GM23338 (cell line): Measurements from ENCODE around the gene TMEM92.

Experiments used
- CREB1 ChIP-seq: fragments of 250-450 bp; sonication (Bioruptor Pico); IDR thresholded peaks from 2 replicates; pipeline ENCODE4 v1.5.0; 2020; ENCODE audit warnings: low read depth, mild to moderate bottlenecking, moderate library complexity
- CTCF ChIP-seq, 2 experiments: fragments of 200-600 bp in 1 of 2; sonication (generic) in 1 of 2; conservative IDR thresholded peaks; 2 replicates each; pipeline versions ENCODE4 v1.5.1 to v1.6.1; 2016 to 2017; ENCODE audit warnings: antibody characterized with exemption in 2 of 2, low read depth in 2 of 2, mild to moderate bottlenecking in 2 of 2, moderate library complexity in 1 of 2
- ETS1 ChIP-seq: IDR thresholded peaks from 2 replicates; pipeline ENCODE4 v1.6.1; 2016; ENCODE audit warnings: antibody characterized with exemption
- EZH2 ChIP-seq: fragments of 200-600 bp; sonication (generic); IDR thresholded peaks from one replicate; pipeline ENCODE4 v1.8.0; 2017; ENCODE audit warnings: antibody characterized with exemption, mild to moderate bottlenecking, low read depth; ENCODE audit not compliant: unreplicated experiment
- EZH2phosphoT487 ChIP-seq: fragments of 200-600 bp; sonication (generic); IDR thresholded peaks from one replicate; pipeline ENCODE4 v1.8.1; 2018; ENCODE audit warnings: antibody characterized with exemption; ENCODE audit not compliant: unreplicated experiment
- JUNB ChIP-seq: IDR thresholded peaks from one replicate; pipeline ENCODE4 v1.6.1; 2016; ENCODE audit warnings: antibody characterized with exemption; ENCODE audit not compliant: unreplicated experiment
- NANOG ChIP-seq: IDR thresholded peaks from 2 replicates; pipeline ENCODE4 v1.6.1; 2016; ENCODE audit warnings: antibody characterized with exemption, borderline replicate concordance
- POLR2AphosphoS5 ChIP-seq: IDR thresholded peaks from 2 replicates; pipeline ENCODE4 v1.6.1; 2016; ENCODE audit warnings: antibody characterized with exemption, low read depth
- REST ChIP-seq: IDR thresholded peaks from one replicate; pipeline ENCODE4 v1.6.1; 2018; ENCODE audit warnings: antibody characterized with exemption; ENCODE audit not compliant: unreplicated experiment
- ZNF462 ChIP-seq: fragments of 250-450 bp; sonication (Bioruptor Pico); IDR thresholded peaks from 2 replicates; pipeline ENCODE4 v1.5.0; 2020; ENCODE audit warnings: mild to moderate bottlenecking, moderate library complexity

DNA sequence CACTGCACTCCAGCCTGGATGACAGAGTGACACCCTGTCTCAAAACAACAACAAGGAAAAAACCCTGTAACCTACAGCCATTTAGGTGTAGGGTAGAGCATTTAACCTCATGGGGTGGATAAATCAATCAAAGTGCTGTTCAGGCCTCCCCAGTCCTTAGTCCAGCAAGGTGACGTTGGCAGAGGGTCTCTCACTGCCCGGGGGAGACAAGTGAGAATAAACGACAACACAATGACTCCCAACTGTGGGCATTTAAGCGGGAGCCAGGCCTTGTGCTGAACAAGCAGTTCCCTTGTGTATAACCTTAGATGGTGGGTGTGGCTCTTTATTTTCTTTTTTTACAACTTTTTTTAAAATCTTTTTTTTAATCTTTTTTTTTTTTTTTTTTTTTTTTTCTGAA lies 29.3 kb downstream of the TMEM92 start:
- no peak for TF ChIP-seq EZH2
- TF ChIP-seq CREB1 (CRISPR knock-in tag): no peak
- no peak for TF ChIP-seq POLR2AphosphoS5
- TF ChIP-seq CTCF (conservative IDR thresholded peaks at IDR 0.05; ENCODE audit: low read depth in 2 of 2): no peak
- TF ChIP-seq NANOG: no peak
- TF ChIP-seq REST: no peak
- no peak for TF ChIP-seq ZNF462 (CRISPR knock-in tag)
- TF ChIP-seq EZH2phosphoT487: no peak
- TF ChIP-seq ETS1: no peak
- TF ChIP-seq JUNB: no peak
